GM12892 (cell line): Measurements from ENCODE around the gene CST3.

Experiments used
- POLR2A ChIP-seq: IDR thresholded peaks from 2 replicates; pipeline ENCODE4 v1.6.1; 2011; ENCODE audit warnings: low read depth, low read length, control low read depth
- POLR2AphosphoS5 ChIP-seq: IDR thresholded peaks from 2 replicates; pipeline ENCODE4 v1.6.1; 2011; ENCODE audit warnings: low read depth, low read length, control low read depth
- TAF1 ChIP-seq: IDR thresholded peaks from 2 replicates; pipeline ENCODE4 v1.6.1; 2011; ENCODE audit warnings: low read depth, mild to moderate bottlenecking, control low read depth, low read length, borderline replicate concordance

DNA sequence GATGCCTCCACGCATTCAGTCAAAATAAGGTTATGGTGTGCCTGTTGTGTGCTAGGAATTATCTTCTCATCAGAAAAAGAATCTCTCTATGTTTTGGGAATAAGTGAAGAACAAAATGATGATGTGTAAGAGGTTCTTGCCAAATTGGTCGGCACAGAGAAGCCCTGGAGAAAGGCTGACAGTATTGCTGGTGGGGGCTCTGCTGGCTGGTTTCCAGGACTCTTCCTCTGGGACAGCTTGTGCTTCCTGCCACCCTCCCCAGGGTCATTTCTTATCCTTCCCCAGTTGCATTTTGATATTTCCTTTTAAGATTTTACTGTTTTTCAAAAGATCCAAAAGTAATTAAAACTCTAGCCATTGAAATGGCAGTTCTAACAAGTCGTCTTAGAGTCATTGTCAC lies 28.9 kb upstream of the CST3 start:
- TF ChIP-seq POLR2AphosphoS5, result no peak
- no peak for TF ChIP-seq TAF1
- no peak for TF ChIP-seq POLR2A
